HG02840 (cell line): ENCODE measurements around the gene CACNA1H.
"Not testable (repeated sequence)": the region's sequence is repeated elsewhere in the genome, so short reads cannot be mapped to it uniquely, and the experiment has no call there.

Experiments
- ATAC-seq: cut with Tn5 transposase; IDR thresholded peaks from one replicate; pipeline ENCODE4 v1.9.1; 2021; ENCODE audit warnings: mild to moderate bottlenecking, moderate library complexity, moderate number of reproducible peaks; ENCODE audit not compliant: unreplicated experiment, low FRiP score

The CACNA1H gene

DNA sequence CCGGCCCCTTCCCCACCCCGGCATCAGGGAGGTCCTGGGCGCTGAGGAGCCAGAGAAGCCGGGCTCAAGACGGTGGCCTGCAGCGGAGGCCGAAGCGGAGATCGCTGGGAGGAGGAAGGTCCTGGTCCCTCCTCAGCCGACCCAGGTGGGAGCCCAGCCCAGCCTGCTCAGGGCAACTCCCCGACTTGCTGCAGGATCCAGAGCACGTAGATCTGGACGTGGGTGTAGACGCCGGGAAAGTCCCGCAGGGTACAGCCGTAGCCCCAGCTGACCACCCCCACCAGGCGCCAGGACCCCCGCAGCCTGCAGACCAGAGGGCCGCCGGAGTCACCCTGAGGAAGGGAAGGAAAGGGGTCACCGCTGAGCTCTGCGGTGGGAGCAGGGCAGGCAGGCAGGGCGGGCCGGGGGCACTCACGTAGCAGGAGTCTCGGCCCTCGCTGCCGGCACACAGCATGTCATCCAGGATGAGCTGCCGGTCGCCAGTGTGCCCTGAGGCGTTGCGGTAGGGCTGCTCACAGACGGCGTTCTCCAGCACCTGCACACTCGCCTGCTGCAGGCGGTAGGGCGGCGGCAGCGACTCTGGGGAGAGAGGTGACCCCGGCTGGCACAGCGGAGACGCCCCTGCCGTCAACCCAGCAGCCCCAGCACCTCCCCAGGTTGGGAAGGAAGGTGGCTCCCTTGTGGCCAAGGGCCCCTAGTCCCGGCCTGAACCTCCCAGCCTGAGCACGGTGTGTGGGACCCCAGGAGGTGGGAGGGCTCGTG lies 108.4 kb downstream of the CACNA1H start:
- no peak for ATAC-seq

DNA sequence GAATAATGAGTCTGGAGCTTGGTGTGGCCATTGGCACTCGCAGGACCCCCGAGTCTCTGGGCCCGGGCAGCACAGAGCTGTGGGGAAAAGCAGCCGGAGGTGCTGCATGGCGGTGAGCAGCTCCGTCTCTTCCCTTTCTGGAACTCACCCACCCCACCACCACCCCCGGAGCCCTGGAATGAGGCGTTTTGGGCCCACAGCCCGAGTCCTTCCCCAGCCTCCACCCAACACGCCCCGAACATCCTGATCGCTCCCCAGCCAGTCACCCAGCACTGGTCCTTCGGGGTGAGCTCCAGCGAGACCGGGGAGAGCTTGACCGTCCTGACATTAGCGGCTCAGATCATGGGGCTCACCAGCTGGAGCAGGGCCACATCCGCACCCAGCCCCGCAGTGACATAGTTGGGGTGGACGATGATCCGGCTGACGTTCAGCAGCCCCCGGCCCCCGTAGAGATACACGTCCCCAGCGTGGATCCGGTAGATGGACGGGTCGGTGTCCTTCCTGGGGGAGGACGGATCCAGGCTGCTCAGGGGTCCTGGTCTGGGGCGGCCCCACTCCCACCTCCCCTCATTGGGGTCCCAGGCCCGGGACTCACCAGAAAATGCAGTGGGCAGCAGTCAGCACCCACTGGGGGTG lies 109.4 kb downstream of the CACNA1H start:
- ATAC-seq = no peak

- ATAC-seq = no peak
Observed at GRCh38 chr16:1262846-1263221, 109.9 kb downstream of the CACNA1H start.

DNA sequence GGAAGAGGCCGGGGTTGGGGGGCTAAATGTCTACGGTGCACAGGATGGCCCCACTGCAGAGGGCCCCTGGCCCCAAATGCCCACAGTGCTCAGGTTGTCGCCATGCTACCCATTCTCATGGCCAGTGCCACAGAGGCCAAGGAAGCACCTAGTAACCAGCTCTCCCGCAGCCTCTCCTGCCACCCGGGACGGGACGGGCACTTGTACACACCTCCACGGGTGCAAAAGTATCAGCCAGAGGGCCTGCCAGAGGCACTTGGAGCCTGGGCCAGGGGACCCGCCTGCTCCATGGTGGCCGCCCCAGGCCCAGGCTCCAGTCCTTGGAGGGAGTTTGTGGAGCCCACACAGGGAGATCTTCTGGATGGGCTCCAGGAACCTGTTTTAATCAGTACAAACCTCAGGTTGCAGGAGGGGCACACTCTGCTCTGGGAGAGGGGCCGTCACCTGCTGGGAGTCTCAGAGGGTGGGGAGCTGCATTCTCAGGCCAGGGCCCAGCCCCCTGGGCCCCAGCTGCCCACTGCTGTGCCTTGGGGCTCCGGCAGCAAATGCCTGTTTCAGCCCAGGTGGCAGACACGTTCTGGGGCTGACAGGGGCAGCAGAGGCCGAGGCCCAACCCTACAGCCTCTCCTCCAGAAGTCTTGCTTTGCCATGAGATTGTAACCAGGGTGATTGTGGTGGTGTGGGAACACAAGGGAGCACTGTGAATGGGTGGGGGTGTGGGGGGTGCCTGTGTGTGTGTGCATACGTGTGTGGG lies 110.9 kb downstream of the CACNA1H start:
- ATAC-seq = no peak

- no peak for ATAC-seq
Observed at GRCh38 chr16:1264345-1265089, 111.6 kb downstream of the CACNA1H start.

DNA sequence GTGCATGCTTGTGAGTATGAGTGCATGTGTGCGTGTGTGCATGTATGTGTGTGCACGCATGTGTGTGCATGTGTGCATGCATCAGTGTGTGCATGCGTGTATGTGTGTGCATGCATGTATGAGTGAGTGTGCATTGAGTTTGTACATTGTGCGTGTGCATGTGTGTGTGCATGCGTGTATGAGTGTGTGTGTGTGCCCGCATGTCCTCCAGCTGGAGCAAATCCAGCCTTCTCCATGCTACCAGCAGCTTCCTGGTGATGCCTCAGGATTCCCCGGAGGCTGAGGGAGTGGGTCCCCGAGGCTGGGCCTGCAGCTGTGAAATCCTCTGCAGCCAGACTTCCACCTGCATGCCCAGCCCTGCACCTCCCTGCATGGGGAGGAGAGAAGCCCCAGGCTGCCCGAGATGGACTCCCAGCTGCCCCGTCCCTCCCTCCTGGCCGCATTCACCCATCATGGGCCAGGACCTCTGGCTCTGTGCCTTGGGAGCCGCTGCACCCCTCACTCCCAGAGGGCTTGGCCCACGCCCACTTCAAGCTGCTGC lies 112.3 kb downstream of the CACNA1H start:
- no peak for ATAC-seq

- no peak for ATAC-seq
Observed at GRCh38 chr16:1265826-1266225, 112.9 kb downstream of the CACNA1H start.

GRCh38 chr16:1269418-1269817 lies 116.5 kb downstream of the CACNA1H start:
- ATAC-seq = not testable (repeated sequence)

GRCh38 chr16:1271380-1271723 lies 118.4 kb downstream of the CACNA1H start:
- ATAC-seq = no peak
